GM12878 (cell line): Measurements from ENCODE around the gene PLCB4. TPM values are rescaled to one million over a fixed set of nuclear protein-coding genes. Genes with fewer than 3 reads are reported as not detected.
"Not testable (repeated sequence)": the region's sequence is repeated elsewhere in the genome, so short reads cannot be mapped to it uniquely, and the experiment has no call there.

ENCODE experiments used
- ATAC-seq: fragments of 200-7000 bp; cut with Tn5 transposase; 3 replicates; pipeline ENCODE4 v1.9.1; 2020; ENCODE audit warnings: mild to moderate bottlenecking, moderate library complexity
- BruUV-seq: library from RNA; stranded (reverse); fragments of 400-500 nt; replicated peaks from 2 replicates; lab custom pipeline; 2021; lab: Mats Ljungman, UMichigan
- CTCF ChIA-PET: fragments of 300-600 bp; sonication (Branson Sonifier 250); formaldehyde crosslinking; extraction: SDS; loops from one replicate; lab custom pipeline; 2021; ENCODE audit warnings: inconsistent platforms; lab: Yijun Ruan, JAX
- POLR2A ChIA-PET: fragments of 350-600 bp; formaldehyde crosslinking; extraction: SDS; loops from one replicate; lab custom pipeline; 2021; ENCODE audit warnings: inconsistent platforms; lab: Charles Lee
- RAD21 ChIA-PET: fragments of 300-600 bp; sonication (Branson Sonifier 250); formaldehyde crosslinking; loops from one replicate; lab custom pipeline; 2023; ENCODE audit warnings: antibody characterized with exemption; ENCODE audit not compliant: unreplicated experiment; lab: Charles Lee
- SMC1A ChIA-PET: fragments of 300-600 bp; sonication (Branson Sonifier 250); formaldehyde crosslinking; loops from one replicate; lab custom pipeline; 2023; ENCODE audit not compliant: unreplicated experiment, uncharacterized antibody; lab: Charles Lee
- DNase-seq: peaks from one replicate; pipeline ENCODE4 v3.0.0-alpha.2; 2011; ENCODE audit warnings: low read depth, low spot score
- FAIRE-seq: peaks from 3 replicates; lab custom pipeline; 2011; peaks lifted over from hg19 to GRCh38; lab: Jason Lieb, UNC
- H2AFZ ChIP-seq: 2 replicates; pipeline ENCODE4 v1.6.0; 2011; ENCODE audit warnings: low read depth, low read length, control low read depth; ENCODE audit not compliant: control insufficient read depth
- H3K27ac ChIP-seq: 2 replicates; pipeline ENCODE4 v1.5.1; 2011; ENCODE audit warnings: control low read depth; ENCODE audit not compliant: control insufficient read depth, insufficient read depth
- H3K27me3 ChIP-seq, 2 experiments: replicated peaks in 1 of 2; 2 replicates each; pipeline versions ENCODE4 v1.6.0 to v1.6.1; 2011; ENCODE audit warnings: low read length in 1 of 2; ENCODE audit not compliant: control insufficient read depth in 2 of 2, insufficient read depth in 2 of 2
- H3K36me3 ChIP-seq, 2 experiments: 2 replicates each; pipeline ENCODE4 v1.5.1; 2011; ENCODE audit warnings: low read length in 1 of 2; ENCODE audit not compliant: control insufficient read depth in 2 of 2, insufficient read depth in 2 of 2
- H3K4me1 ChIP-seq: 2 replicates; pipeline ENCODE4 v1.6.1; 2011; ENCODE audit warnings: mild to moderate bottlenecking, low read length, moderate library complexity, mixed read lengths; ENCODE audit not compliant: control insufficient read depth, insufficient read depth
- H3K4me2 ChIP-seq: 2 replicates; pipeline ENCODE4 v1.6.0; 2011; ENCODE audit warnings: control low read depth; ENCODE audit not compliant: control insufficient read depth, insufficient read depth
- H3K4me3 ChIP-seq: fragments of 200-600 bp; sonication (generic); 2 replicates; pipeline ENCODE4 v1.5.1; 2016
- H3K79me2 ChIP-seq: 2 replicates; pipeline ENCODE4 v1.6.0; 2011; ENCODE audit warnings: low read length; ENCODE audit not compliant: control insufficient read depth, insufficient read depth
- H3K9ac ChIP-seq: 2 replicates; pipeline ENCODE4 v1.8.0; 2011; ENCODE audit warnings: low read length, control low read depth, mixed read lengths; ENCODE audit not compliant: control insufficient read depth, insufficient read depth
- H3K9me3 ChIP-seq: replicated peaks from 3 replicates; pipeline ENCODE4 v1.5.1; 2011; ENCODE audit warnings: mild to moderate bottlenecking, low read length; ENCODE audit not compliant: control insufficient read depth, insufficient read depth
- H4K20me1 ChIP-seq: 2 replicates; pipeline ENCODE4 v1.6.0; 2011; ENCODE audit not compliant: control insufficient read depth, insufficient read depth
- NR2F1 ChIP-seq: fragments of 450-650 bp; conservative IDR thresholded peaks from 2 replicates; pipeline ENCODE4 v1.6.1; 2017; ENCODE audit warnings: mild to moderate bottlenecking
- WGBS: methylation state at CpG from one replicate; pipeline ENCODE4 v1.1.6; 2016; ENCODE audit warnings: low lambda C conversion rate; ENCODE audit not compliant: insufficient replicate concordance, insufficient coverage; ENCODE audit errors: missing lambda C conversion rate; 5-methylcytosine and 5-hydroxymethylcytosine counted together
- in situ Hi-C: fragments of 300-500 bp; cut with MboI; formaldehyde crosslinking; loops from 9 replicates; pipeline ENCODE4 v1.14.3; 2018; ENCODE audit warnings: mixed read lengths
- intact Hi-C: fragments of 100-400 bp; cut with micrococcal nuclease; formaldehyde crosslinking; loops from one replicate; pipeline ENCODE4 v1.14.2; 2022; ENCODE audit not compliant: unreplicated experiment
- polyA plus RNA-seq, 11 experiments: library from polyadenylated mRNA; depleted of rRNA in 4 of 11; unstranded in 6 of 11; stranded (reverse) in 5 of 11; fragments of >200 nt; fragmentation: Nextera tagmentation in 4 of 11; fragmentation: Illumina TruSeq in 1 of 11; extraction: Ambion mirVana in 4 of 11; extraction: Trizol in 1 of 11; gene quantifications; 1 replicate in 1 of 11; 2 replicates in 10 of 11; pipeline versions ENCODE4 v1.2.1 to v1.2.3, GENCODE V29; 2011 to 2016; ENCODE audit warnings: inconsistent platforms in 2 of 11, missing spikeins in 2 of 11, low read depth in 1 of 11
- total RNA-seq, 4 experiments: library from RNA; depleted of rRNA in 3 of 4; stranded (reverse); fragments of >200 nt in 3 of 4; fragmentation: Illumina TruSeq in 1 of 4; extraction: Trizol in 1 of 4; gene quantifications; 2 replicates each; pipeline versions ENCODE4 v1.2.1 to v1.2.3, GENCODE V29; 2013 to 2021

The PLCB4 gene
- total and polyA plus RNA-seq, 10 of the 15 experiments (the other 5 are each of a cell fraction or from before 2014, with no cell fraction given) = not detected

DNA sequence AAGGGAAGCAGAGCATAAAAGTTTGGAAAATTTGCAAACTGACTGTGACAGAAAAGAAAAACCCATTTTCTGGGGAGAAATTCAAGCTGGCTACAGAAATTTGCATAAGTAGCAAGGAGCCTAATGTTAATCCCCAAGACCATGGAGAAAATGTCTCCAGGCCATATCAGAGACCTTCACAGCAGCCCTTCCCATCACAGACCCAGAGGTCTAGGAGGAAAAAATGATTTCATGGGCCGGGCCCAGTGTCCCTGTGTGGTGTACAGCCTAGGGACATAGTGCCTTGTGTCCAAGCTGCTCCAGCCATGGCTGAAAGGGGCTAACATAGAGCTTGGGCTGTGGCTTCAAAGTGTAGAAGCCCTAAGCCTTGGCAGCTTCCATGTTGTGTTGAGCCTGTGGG is 83.3 kb downstream of the PLCB4 start:
- H3K79me2 ChIP-seq, SMC1A ChIA-PET, intact Hi-C loops, CTCF ChIA-PET, H4K20me1 ChIP-seq, H3K9me3 ChIP-seq, RAD21 ChIA-PET, H3K4me2 ChIP-seq, in situ Hi-C loops, H3K27ac ChIP-seq, ATAC-seq, POLR2A ChIA-PET, H3K4me3 ChIP-seq, H3K4me1 ChIP-seq, H3K36me3 ChIP-seq, FAIRE-seq, H3K9ac ChIP-seq, H3K27me3 ChIP-seq, DNase-seq, H2AFZ ChIP-seq, BruUV-seq: not testable (repeated sequence)
- 0% methylated on average over 1 of the region's 1 CpG for WGBS

GRCh38 chr20:9154464-9155024 is 85.7 kb downstream of the PLCB4 start:
- Histone ChIP-seq H3K4me2 (no peak overlapping the region), H3K9me3 (no peaks in the 10 kb centered on the region), H4K20me1 (no peaks in the 10 kb centered on the region), H2AFZ (no peak overlapping the region), H3K79me2 (no peaks in the 10 kb centered on the region), H3K4me3 (no peak overlapping the region), H3K36me3 (no peaks in the 10 kb centered on the region), H3K9ac (no peak overlapping the region), H3K27ac (no peak overlapping the region), H3K4me1 (no peaks in the 10 kb centered on the region), H3K27me3 (no peaks in the 10 kb centered on the region)
- no peak for ATAC-seq
- ChIA-PET RAD21 (no interaction called here), SMC1A (no interaction called here), POLR2A (no interaction called here), CTCF (interaction anchor here (1.3 kb wide), 1 partner anchor 15 kb away, joined by 3 read pairs; no protein-coding TSS in a partner anchor)
- 0% methylated on average over 1 of the region's 1 CpG for WGBS
- BruUV-seq = no TSS peak
- intact Hi-C loops (no loop called here), in situ Hi-C loops (no loop called here)
- TF ChIP-seq NR2F1 = no peak
- no peak for DNase-seq
- no peak for FAIRE-seq
